Hepatocyte (in vitro differentiated cells): ENCODE measurements around the gene WDR37. TPM values are rescaled to one million over a fixed set of nuclear protein-coding genes. Genes with fewer than 3 reads are reported as not detected.

Experiments used
- DNase-seq: peaks from one replicate; pipeline ENCODE4 v3.0.0-alpha.2; 2016; ENCODE audit warnings: low spot score
- H2AFZ ChIP-seq: fragments of 200-600 bp; sonication (generic); 2 replicates; pipeline ENCODE4 v1.6.0; 2016; ENCODE audit warnings: antibody characterized with exemption, mild to moderate bottlenecking
- H3K27ac ChIP-seq: fragments of 200-600 bp; sonication (generic); 2 replicates; pipeline ENCODE4 v1.5.1; 2016; ENCODE audit warnings: mild to moderate bottlenecking
- H3K27me3 ChIP-seq: fragments of 200-600 bp; sonication (generic); 2 replicates; pipeline ENCODE4 v1.6.1; 2016
- H3K36me3 ChIP-seq: fragments of 200-600 bp; sonication (generic); replicated peaks from 2 replicates; pipeline ENCODE4 v1.5.1; 2016; ENCODE audit warnings: low read depth; ENCODE audit not compliant: insufficient read depth
- H3K4me1 ChIP-seq: fragments of 200-600 bp; sonication (generic); 2 replicates; pipeline ENCODE4 v1.5.1; 2016; ENCODE audit warnings: mild to moderate bottlenecking, moderate library complexity; ENCODE audit not compliant: insufficient read depth
- H3K4me2 ChIP-seq: fragments of 200-600 bp; sonication (generic); 2 replicates; pipeline ENCODE4 v1.6.0; 2016
- H3K4me3 ChIP-seq: fragments of 200-600 bp; sonication (generic); 2 replicates; pipeline ENCODE4 v1.5.1; 2016; ENCODE audit warnings: mild to moderate bottlenecking
- H3K79me2 ChIP-seq: fragments of 200-600 bp; sonication (generic); 2 replicates; pipeline ENCODE4 v1.6.0; 2017; ENCODE audit warnings: mild to moderate bottlenecking
- H3K9me2 ChIP-seq: fragments of 200-600 bp; sonication (generic); replicated peaks from 2 replicates; pipeline ENCODE4 v1.6.0; 2017; ENCODE audit warnings: mild to moderate bottlenecking; ENCODE audit not compliant: insufficient read depth
- H3K9me3 ChIP-seq: fragments of 200-600 bp; sonication (generic); 2 replicates; pipeline ENCODE4 v1.5.1; 2016; ENCODE audit warnings: low read depth, mild to moderate bottlenecking
- H4K20me1 ChIP-seq: fragments of 200-600 bp; sonication (generic); 2 replicates; pipeline ENCODE4 v1.6.0; 2016; ENCODE audit warnings: mild to moderate bottlenecking; ENCODE audit not compliant: insufficient read depth, poor library complexity, severe bottlenecking
- EZH2 ChIP-seq: fragments of 200-600 bp; sonication (generic); IDR thresholded peaks from 2 replicates; pipeline ENCODE4 v1.6.1; 2016; ENCODE audit warnings: antibody characterized with exemption, mild to moderate bottlenecking, borderline replicate concordance
- EZH2phosphoT487 ChIP-seq: fragments of 200-600 bp; sonication (generic); IDR thresholded peaks from one replicate; pipeline ENCODE4 v1.6.1; 2018; ENCODE audit warnings: antibody characterized with exemption, mild to moderate bottlenecking, low read depth, moderate library complexity; ENCODE audit not compliant: unreplicated experiment, severe bottlenecking
- WGBS: methylation state at CpG from one replicate; pipeline ENCODE4 v1.1.6; 2016; ENCODE audit warnings: low lambda C conversion rate; ENCODE audit errors: missing lambda C conversion rate; 5-methylcytosine and 5-hydroxymethylcytosine counted together
- polyA plus RNA-seq: library from polyadenylated mRNA; unstranded; fragments of >200 nt; fragmentation: Nextera tagmentation; extraction: Ambion mirVana; gene quantifications from 2 replicates; pipeline ENCODE4 v1.2.1, GENCODE V29; 2016
- total RNA-seq: library from RNA; depleted of rRNA; stranded (reverse); fragments of >200 nt; gene quantifications from 2 replicates; pipeline ENCODE4 v1.2.3, GENCODE V29; 2014
- TF ChIP-seq, protein P1 (sequence below): fragments of 200-600 bp; sonication (generic); IDR thresholded peaks from 2 replicates; pipeline ENCODE4 v1.5.1; 2016; ENCODE audit warnings: antibody characterized with exemption, mild to moderate bottlenecking; ENCODE audit not compliant: poor library complexity

Gene WDR37
- total and polyA plus RNA-seq, 2 experiments from 2014 or later: 8.6 to 12.3 TPM

DNA sequence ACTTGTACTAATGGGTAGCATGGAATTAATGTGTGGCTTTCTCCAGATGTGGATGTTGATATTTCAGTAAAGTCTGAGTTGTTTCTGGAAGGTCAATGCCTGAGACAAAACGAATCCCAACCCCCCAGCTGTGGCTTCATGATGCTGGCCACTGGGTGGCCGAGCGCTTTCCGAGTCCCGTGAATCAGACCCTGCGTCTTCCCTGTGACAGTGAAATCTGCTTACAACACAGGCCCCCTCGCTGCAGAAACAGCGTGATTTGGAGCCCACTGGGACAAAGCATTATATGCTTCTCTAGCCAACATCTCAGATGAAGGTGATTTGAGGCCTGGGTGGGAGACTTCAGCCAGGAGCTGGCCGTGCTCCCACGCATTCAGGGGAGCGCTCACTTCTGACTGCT lies 124.7 kb downstream of the WDR37 start:
- TF ChIP-seq EZH2phosphoT487 (no peak), EZH2 (no peak)
- TF ChIP-seq, protein P1, sequence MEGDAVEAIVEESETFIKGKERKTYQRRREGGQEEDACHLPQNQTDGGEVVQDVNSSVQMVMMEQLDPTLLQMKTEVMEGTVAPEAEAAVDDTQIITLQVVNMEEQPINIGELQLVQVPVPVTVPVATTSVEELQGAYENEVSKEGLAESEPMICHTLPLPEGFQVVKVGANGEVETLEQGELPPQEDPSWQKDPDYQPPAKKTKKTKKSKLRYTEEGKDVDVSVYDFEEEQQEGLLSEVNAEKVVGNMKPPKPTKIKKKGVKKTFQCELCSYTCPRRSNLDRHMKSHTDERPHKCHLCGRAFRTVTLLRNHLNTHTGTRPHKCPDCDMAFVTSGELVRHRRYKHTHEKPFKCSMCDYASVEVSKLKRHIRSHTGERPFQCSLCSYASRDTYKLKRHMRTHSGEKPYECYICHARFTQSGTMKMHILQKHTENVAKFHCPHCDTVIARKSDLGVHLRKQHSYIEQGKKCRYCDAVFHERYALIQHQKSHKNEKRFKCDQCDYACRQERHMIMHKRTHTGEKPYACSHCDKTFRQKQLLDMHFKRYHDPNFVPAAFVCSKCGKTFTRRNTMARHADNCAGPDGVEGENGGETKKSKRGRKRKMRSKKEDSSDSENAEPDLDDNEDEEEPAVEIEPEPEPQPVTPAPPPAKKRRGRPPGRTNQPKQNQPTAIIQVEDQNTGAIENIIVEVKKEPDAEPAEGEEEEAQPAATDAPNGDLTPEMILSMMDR: no peak
- Histone ChIP-seq H3K4me3 (no peak overlapping the region), H3K4me1 (no peaks in the 10 kb centered on the region), H4K20me1 (no peaks in the 10 kb centered on the region), H3K9me2 (no peaks in the 10 kb centered on the region), H3K79me2 (no peaks in the 10 kb centered on the region), H3K4me2 (no peak overlapping the region), H3K36me3 (no peaks in the 10 kb centered on the region), H3K9me3 (no peaks in the 10 kb centered on the region), H2AFZ (no peak overlapping the region), H3K27me3 (no peaks in the 10 kb centered on the region), H3K27ac (no peak overlapping the region)
- WGBS: 68% methylated on average over 11 of the region's 11 CpGs
- DNase-seq: no peak

Other genes with a start within 250 kb of the WDR37 start
- 38.5 and 43.4 TPM in 2 replicates for gene LARP4B, start 124.7 kb upstream of the WDR37 start, total RNA-seq
- gene LARP4B, start 124.7 kb upstream of the WDR37 start, polyA plus RNA-seq: 23.9 and 28.4 TPM in 2 replicates
- 33.6 and 34.2 TPM in 2 replicates for gene GTPBP4, start 68.0 kb upstream of the WDR37 start, total RNA-seq
- 55.5 and 59.4 TPM in 2 replicates for gene GTPBP4, start 68.0 kb upstream of the WDR37 start, polyA plus RNA-seq
- 0.33 TPM in 1 of 2 replicates, not detected in the other for gene IDI2, start 30.5 kb upstream of the WDR37 start, total RNA-seq
- gene IDI2, start 30.5 kb upstream of the WDR37 start, polyA plus RNA-seq: 0.29 TPM in 1 of 2 replicates, not detected in the other
- gene IDI1, start 7.3 kb upstream of the WDR37 start, total RNA-seq: 270 and 303 TPM in 2 replicates
- 214 and 228 TPM in 2 replicates for gene IDI1, start 7.3 kb upstream of the WDR37 start, polyA plus RNA-seq